HTERT RPE-1 (cell line): ENCODE results near the gene OR1M1.

Experiments used
- in situ Hi-C: fragments of 300-500 bp; cut with MboI; formaldehyde crosslinking; loops from 4 replicates; pipeline ENCODE4 v1.14.3; 2020; ENCODE audit warnings: low sequenced_read_pairs

OR1M1 gene

GRCh38 chr19:9073806-9074205, 13.1 kb upstream of the OR1M1 start:
- in situ Hi-C loops, result no loop called here

GRCh38 chr19:9075064-9075949, 11.6 kb upstream of the OR1M1 start:
- in situ Hi-C loops, result no loop called here

- in situ Hi-C loops, result no loop called here
Measured at GRCh38 chr19:9076901-9077300, 10.0 kb upstream of the OR1M1 start.

GRCh38 chr19:9078651-9079050, 8.2 kb upstream of the OR1M1 start:
- in situ Hi-C loops, result no loop called here

- in situ Hi-C loops, result no loop called here
Measured at GRCh38 chr19:9107375-9107774, 20.5 kb downstream of the OR1M1 start, which contains the start of gene OR7G2. TSS of gene OR7G2 (minus strand) at chr19:9107475. CDS start at chr19:9103243, 4,232 bp downstream.

- in situ Hi-C loops, result no loop called here
Measured at GRCh38 chr19:9109959-9110358, 23.1 kb downstream of the OR1M1 start.

- in situ Hi-C loops, result no loop called here
Measured at GRCh38 chr19:9115307-9115813, 28.5 kb downstream of the OR1M1 start, which contains the start of gene OR7G1. TSS of gene OR7G1 (minus strand) at chr19:9115763. CDS start at chr19:9115763, 0 bp downstream.

GRCh38 chr19:9116547-9116946, 29.7 kb downstream of the OR1M1 start:
- in situ Hi-C loops, result no loop called here

- in situ Hi-C loops, result no loop called here
Measured at GRCh38 chr19:9126900-9127405, 40.1 kb downstream of the OR1M1 start, which contains the start of gene OR7G3. TSS of gene OR7G3 (minus strand) at chr19:9126950. CDS start at chr19:9126950, 0 bp downstream.

GRCh38 chr19:9128171-9128570, 41.3 kb downstream of the OR1M1 start:
- in situ Hi-C loops, result no loop called here

GRCh38 chr19:9130965-9131364, 44.1 kb downstream of the OR1M1 start:
- in situ Hi-C loops, result no loop called here

- in situ Hi-C loops, result no loop called here
Measured at GRCh38 chr19:9132422-9132821, 45.6 kb downstream of the OR1M1 start.

- in situ Hi-C loops, result no loop called here
Measured at GRCh38 chr19:9139609-9140158, 52.8 kb downstream of the OR1M1 start.

GRCh38 chr19:9140159-9140874, 53.5 kb downstream of the OR1M1 start, which contains the start of gene ZNF317:
TSS of gene ZNF317 (plus strand) at chr19:9140397. CDS start at chr19:9156017, 15,620 bp downstream.
- in situ Hi-C loops, result no loop called here

GRCh38 chr19:9144920-9145319, 58.1 kb downstream of the OR1M1 start:
- in situ Hi-C loops, result no loop called here
